Measurements from ENCODE around the gene CASKIN2.

GRCh38 chr17:75481194-75482068 lies 33.9 kb downstream of the CASKIN2 start:
- TF ChIP-seq CTCF (conservative IDR thresholded peaks at IDR 0.05 in 1 of 2, IDR thresholded peaks at IDR 0.05 in 1 of 2; ENCODE audit: extremely low read depth in 1 of 2, insufficient read depth in 1 of 2, low read depth in 1 of 2, low read length in 2 of 2): no peak
- TF ChIP-seq EZH2 (IDR thresholded peaks at IDR 0.05; ENCODE audit: borderline replicate concordance, low read length): no peak

All from mammary epithelial cell (primary cell).